Fibroblast of villous mesenchyme (primary cell): ENCODE results near the gene CACNA1D. TPM values are rescaled to one million over a fixed set of nuclear protein-coding genes. Genes with fewer than 3 reads are reported as not detected.

ENCODE experiments used
- DNase-seq: peaks from one replicate; pipeline ENCODE4 v3.0.0-alpha.2; 2010; ENCODE audit warnings: low read depth
- H3K4me3 ChIP-seq: 2 replicates; pipeline ENCODE4 v1.5.1; 2011; ENCODE audit warnings: low read depth, mild to moderate bottlenecking, low read length
- CTCF ChIP-seq: IDR thresholded peaks from 2 replicates; pipeline ENCODE4 v1.5.1; 2012; ENCODE audit warnings: low read depth, mild to moderate bottlenecking, low read length; ENCODE audit not compliant: insufficient read depth
- total RNA-seq: library from RNA; depleted of rRNA; stranded (reverse); fragments of >200 nt; gene quantifications from 2 replicates; pipeline ENCODE4 v1.2.3, GENCODE V29; 2012

Gene CACNA1D
- total RNA-seq, 1 donor = not detected

- no peak for TF ChIP-seq CTCF
- no peak for DNase-seq
- no peak overlapping the region for H3K4me3 ChIP-seq
Observed at GRCh38 chr3:53826048-53826447, 331.6 kb downstream of the CACNA1D start.

- H3K4me3 ChIP-seq = no peak overlapping the region
- no peak for DNase-seq
- no peak for TF ChIP-seq CTCF
Observed at GRCh38 chr3:53828581-53828980, 334.2 kb downstream of the CACNA1D start.

DNA sequence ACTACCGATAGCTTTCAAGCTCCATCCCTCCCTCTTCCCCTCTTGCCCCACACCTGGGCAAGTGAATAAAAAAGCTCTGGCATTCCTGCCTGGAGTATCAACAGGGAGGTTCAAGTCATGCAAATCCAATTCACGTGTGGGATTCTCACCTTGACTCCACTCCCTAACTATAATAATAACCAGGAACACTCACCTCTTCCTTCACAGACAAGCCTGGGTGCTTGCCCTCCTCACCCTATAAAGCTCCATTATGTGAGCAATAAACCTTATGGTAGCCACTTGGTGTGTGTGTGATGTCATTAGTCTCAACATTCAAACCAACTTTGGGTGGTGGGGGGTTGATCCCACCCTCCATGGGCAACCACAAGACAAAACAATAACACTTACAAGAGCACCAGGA is 335.2 kb downstream of the CACNA1D start:
- H3K4me3 ChIP-seq = no peak overlapping the region

GRCh38 chr3:53830944-53831343 is 336.5 kb downstream of the CACNA1D start:
- no peak for DNase-seq
- H3K4me3 ChIP-seq = no peak overlapping the region
- no peak for TF ChIP-seq CTCF

More for the DNA sequence above, 335.2 kb downstream of the CACNA1D start:
- no peak for TF ChIP-seq CTCF
- no peak for DNase-seq

GRCh38 chr3:53833053-53833645 is 338.7 kb downstream of the CACNA1D start:
- no peak overlapping the region for H3K4me3 ChIP-seq
- no peak for TF ChIP-seq CTCF
- DNase-seq = no peak

DNA sequence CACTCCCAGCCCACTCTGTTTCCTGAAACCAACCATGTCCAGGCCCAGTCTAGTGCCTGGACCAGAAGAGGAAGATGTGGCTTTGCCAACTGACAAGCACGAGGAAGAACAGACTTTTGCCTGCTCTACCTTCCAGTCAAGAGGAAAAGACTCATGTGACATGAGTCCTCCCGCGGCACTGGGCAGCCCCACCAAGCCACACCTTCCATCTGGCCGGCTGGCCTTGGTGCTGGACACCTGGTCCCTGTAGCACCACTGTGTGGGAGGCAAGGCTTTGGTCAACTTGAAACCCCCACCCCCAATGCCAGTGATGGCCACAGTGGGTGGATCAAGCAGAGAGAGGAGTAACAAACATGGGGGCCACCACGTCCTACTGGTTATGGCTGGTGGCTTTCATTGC is 339.3 kb downstream of the CACNA1D start:
- TF ChIP-seq CTCF = no peak
- no peak overlapping the region for H3K4me3 ChIP-seq
- DNase-seq = no peak
